ENCODE results near the gene MYOZ3.

Gene MYOZ3

GRCh38 chr5:150627731-150628545 is 33.1 kb upstream of the MYOZ3 start:
- no peak for DNase-seq

- no peak for DNase-seq
These were observed 32.0 kb upstream of the MYOZ3 start for GRCh38 chr5:150628936-150629485.

GRCh38 chr5:150630016-150630415 is 31.0 kb upstream of the MYOZ3 start:
- no peak for DNase-seq

- no peak for DNase-seq
These were observed 30.4 kb upstream of the MYOZ3 start for GRCh38 chr5:150630461-150631325.

- DNase-seq = no peak
These were observed 29.7 kb upstream of the MYOZ3 start for GRCh38 chr5:150631326-150631701.

GRCh38 chr5:150632305-150633160 is 28.5 kb upstream of the MYOZ3 start:
- DNase-seq = no peak

- no peak for DNase-seq
These were observed 27.6 kb upstream of the MYOZ3 start for GRCh38 chr5:150633429-150633828.

- no peak for DNase-seq
These were observed 24.4 kb upstream of the MYOZ3 start for GRCh38 chr5:150636391-150637244.

GRCh38 chr5:150637245-150638052 is 23.6 kb upstream of the MYOZ3 start:
- DNase-seq = no peak

- DNase-seq = no peak
These were observed 23.0 kb upstream of the MYOZ3 start for GRCh38 chr5:150638053-150638444.

- no peak for DNase-seq
These were observed 22.3 kb upstream of the MYOZ3 start for GRCh38 chr5:150638488-150639376.

- no peak for DNase-seq
These were observed 21.7 kb upstream of the MYOZ3 start for GRCh38 chr5:150639377-150639692.

GRCh38 chr5:150639751-150640150 is 21.3 kb upstream of the MYOZ3 start:
- no peak for DNase-seq

GRCh38 chr5:150640311-150641005 is 20.6 kb upstream of the MYOZ3 start, which contains the start of gene SYNPO:
Gene SYNPO (plus strand): TSS chr5:150640660. CDS start chr5:150648276, 7,616 bp downstream.
- DNase-seq = no peak

GRCh38 chr5:150641006-150641570 is 20.0 kb upstream of the MYOZ3 start:
- no peak for DNase-seq

GRCh38 chr5:150641824-150642566 is 19.1 kb upstream of the MYOZ3 start:
- no peak for DNase-seq

- no peak for DNase-seq
These were observed 18.5 kb upstream of the MYOZ3 start for GRCh38 chr5:150642567-150642927.

All from SIG-M5 (cell line).